ENCODE measurements around the gene ARFGEF2. TPM values are rescaled to one million over a fixed set of nuclear protein-coding genes. Genes with fewer than 3 reads are reported as not detected.
"Not testable (repeated sequence)": the region's sequence is repeated elsewhere in the genome, so short reads cannot be mapped to it uniquely, and the experiment has no call there.

The ARFGEF2 gene
- total RNA-seq, 1 donor from 2014 or later, result 38.9 TPM

GRCh38 chr20:49054056-49054643, 132.6 kb downstream of the ARFGEF2 start:
- Histone ChIP-seq H3K27me3 (ENCODE audit: control insufficient read depth, insufficient read depth, low read length) (no peaks in the 10 kb centered on the region), H3K36me3 (ENCODE audit: control insufficient read depth, insufficient read depth, low read length) (no peaks in the 10 kb centered on the region), H3K4me3 (ENCODE audit: low read depth, low read length) (no peak overlapping the region)
- TF ChIP-seq, protein P1, sequence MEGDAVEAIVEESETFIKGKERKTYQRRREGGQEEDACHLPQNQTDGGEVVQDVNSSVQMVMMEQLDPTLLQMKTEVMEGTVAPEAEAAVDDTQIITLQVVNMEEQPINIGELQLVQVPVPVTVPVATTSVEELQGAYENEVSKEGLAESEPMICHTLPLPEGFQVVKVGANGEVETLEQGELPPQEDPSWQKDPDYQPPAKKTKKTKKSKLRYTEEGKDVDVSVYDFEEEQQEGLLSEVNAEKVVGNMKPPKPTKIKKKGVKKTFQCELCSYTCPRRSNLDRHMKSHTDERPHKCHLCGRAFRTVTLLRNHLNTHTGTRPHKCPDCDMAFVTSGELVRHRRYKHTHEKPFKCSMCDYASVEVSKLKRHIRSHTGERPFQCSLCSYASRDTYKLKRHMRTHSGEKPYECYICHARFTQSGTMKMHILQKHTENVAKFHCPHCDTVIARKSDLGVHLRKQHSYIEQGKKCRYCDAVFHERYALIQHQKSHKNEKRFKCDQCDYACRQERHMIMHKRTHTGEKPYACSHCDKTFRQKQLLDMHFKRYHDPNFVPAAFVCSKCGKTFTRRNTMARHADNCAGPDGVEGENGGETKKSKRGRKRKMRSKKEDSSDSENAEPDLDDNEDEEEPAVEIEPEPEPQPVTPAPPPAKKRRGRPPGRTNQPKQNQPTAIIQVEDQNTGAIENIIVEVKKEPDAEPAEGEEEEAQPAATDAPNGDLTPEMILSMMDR (IDR thresholded peaks at IDR 0.05; ENCODE audit: insufficient read depth, low read length, poor library complexity, severe bottlenecking), result no peak
- DNase-seq (ENCODE audit: low read depth), result no peak

GRCh38 chr20:49063279-49063678, 141.8 kb downstream of the ARFGEF2 start:
- TF ChIP-seq, protein P1 (IDR thresholded peaks at IDR 0.05; ENCODE audit: insufficient read depth, low read length, poor library complexity, severe bottlenecking), result no peak
- Histone ChIP-seq H3K36me3 (ENCODE audit: control insufficient read depth, insufficient read depth, low read length) (no peaks in the 10 kb centered on the region), H3K27me3 (ENCODE audit: control insufficient read depth, insufficient read depth, low read length) (no peaks in the 10 kb centered on the region), H3K4me3 (ENCODE audit: low read depth, low read length) (no peak overlapping the region)
- no peak for DNase-seq (ENCODE audit: low read depth)

DNA sequence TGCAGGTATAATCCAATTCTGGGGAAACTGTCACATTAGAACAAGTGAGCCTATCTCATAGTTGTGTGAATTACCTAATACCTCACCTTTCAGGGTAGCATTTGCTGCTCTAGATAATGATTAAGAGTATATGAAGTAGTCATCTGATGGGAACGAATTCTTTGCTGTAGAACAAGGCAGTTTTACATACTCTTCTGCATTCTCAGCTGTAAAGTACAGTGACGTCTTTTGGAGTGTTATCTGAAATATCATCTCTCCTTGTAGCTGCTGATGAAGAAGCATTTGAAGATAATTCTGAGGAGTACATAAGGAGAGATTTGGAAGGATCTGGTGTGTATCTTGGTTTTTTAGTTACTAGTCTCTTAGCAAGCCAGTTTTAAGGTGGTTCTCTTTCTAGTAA, 153.0 kb downstream of the ARFGEF2 start:
- Histone ChIP-seq H3K27me3 (ENCODE audit: control insufficient read depth, insufficient read depth, low read length) (no peaks in the 10 kb centered on the region), H3K4me3 (ENCODE audit: low read depth, low read length) (no peak overlapping the region), H3K36me3 (ENCODE audit: control insufficient read depth, insufficient read depth, low read length) (no peaks in the 10 kb centered on the region)
- TF ChIP-seq, protein P1 (IDR thresholded peaks at IDR 0.05; ENCODE audit: insufficient read depth, low read length, poor library complexity, severe bottlenecking), result no peak
- DNase-seq (ENCODE audit: low read depth), result no peak

- Histone ChIP-seq H3K36me3 (ENCODE audit: control insufficient read depth, insufficient read depth, low read length) (no peaks in the 10 kb centered on the region), H3K4me3 (ENCODE audit: low read depth, low read length) (no peak overlapping the region), H3K27me3 (ENCODE audit: control insufficient read depth, insufficient read depth, low read length) (no peaks in the 10 kb centered on the region)
- no peak for DNase-seq (ENCODE audit: low read depth)
- TF ChIP-seq, protein P1 (IDR thresholded peaks at IDR 0.05; ENCODE audit: insufficient read depth, low read length, poor library complexity, severe bottlenecking), result no peak
These were observed 156.8 kb downstream of the ARFGEF2 start for GRCh38 chr20:49078310-49078709.

DNA sequence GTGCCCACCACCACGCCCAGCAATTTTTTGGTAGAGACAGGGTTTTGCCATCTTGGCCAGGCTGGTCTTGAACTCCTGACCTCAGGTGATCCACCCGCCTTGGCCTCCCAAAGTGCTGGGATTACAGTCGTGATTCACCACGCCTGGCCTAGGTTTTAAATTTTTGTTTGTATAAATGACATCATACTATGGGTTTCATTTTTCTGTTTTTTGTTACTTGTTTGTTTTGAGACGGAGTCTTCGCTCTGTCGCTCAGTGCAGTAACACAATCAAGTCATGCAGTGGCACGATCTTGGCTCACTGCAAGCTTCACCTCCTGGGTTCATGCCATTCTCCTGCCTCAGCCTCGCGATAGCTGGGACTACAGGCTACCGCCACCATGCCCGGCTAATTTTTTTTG, 160.8 kb downstream of the ARFGEF2 start:
- not testable (repeated sequence) for H3K36me3 ChIP-seq (ENCODE audit: control insufficient read depth, insufficient read depth, low read length); H3K4me3 ChIP-seq (ENCODE audit: low read depth, low read length); H3K27me3 ChIP-seq (ENCODE audit: control insufficient read depth, insufficient read depth, low read length); DNase-seq (ENCODE audit: low read depth)

Other genes with a start within 250 kb of the ARFGEF2 start
- gene PREX1, start 93.7 kb upstream of the ARFGEF2 start, total RNA-seq, result 3.1 and 3.5 TPM in 2 replicates
- 64.9 and 66.5 TPM in 2 replicates for gene CSE1L, start 124.6 kb downstream of the ARFGEF2 start, total RNA-seq